ENCODE measurements around the gene CFDP1.
"Not testable (repeated sequence)": the region's sequence is repeated elsewhere in the genome, so short reads cannot be mapped to it uniquely, and the experiment has no call there.

Gene CFDP1

DNA sequence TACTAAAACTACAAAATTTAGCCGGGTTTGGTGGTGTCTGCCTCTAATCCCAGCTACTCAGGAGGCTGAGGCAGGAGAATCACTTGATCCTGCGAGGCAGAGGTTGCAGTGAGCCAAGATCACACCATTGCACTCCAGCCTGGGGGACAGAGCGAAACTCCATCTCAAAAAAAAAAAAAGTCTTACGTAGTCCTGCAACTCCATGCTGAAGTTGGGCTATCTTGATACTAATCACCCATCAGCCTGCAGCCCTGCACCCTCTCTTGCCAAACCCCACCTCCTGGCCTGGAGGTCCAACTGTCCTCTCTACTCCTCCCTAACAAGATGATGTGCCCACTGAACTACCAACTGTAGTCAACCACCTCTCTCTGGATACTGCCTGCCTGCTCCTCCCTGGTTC is 26.4 kb upstream of the CFDP1 start:
- in situ Hi-C loops (cut with HindIII; ENCODE audit: low sequenced_read_pairs): no loop called here

DNA sequence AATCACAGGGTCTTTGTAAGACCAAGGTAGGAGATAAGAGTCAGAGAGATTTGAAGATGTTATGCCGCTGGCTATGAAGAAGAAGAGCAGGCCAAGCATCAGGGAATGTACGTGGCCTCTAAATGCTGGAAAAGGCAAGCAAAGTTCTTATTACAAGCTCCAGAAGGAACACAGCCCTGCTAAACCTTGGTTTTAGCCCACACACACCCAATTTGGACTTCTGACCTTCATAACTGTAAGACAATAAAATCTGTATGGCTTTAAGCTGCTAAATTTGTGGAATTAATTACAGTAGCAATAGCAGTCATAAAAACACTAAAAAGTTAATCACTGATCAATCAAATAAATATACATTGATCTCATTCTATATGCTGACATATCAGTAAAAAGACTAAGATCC is 25.1 kb upstream of the CFDP1 start:
- in situ Hi-C loops (cut with HindIII; ENCODE audit: low sequenced_read_pairs): no loop called here

- in situ Hi-C loops (cut with HindIII; ENCODE audit: low sequenced_read_pairs): no loop called here
Measured at GRCh38 chr16:75458029-75458428, 24.7 kb upstream of the CFDP1 start.

- in situ Hi-C loops (cut with HindIII; ENCODE audit: low sequenced_read_pairs): no loop called here
Measured at GRCh38 chr16:75457485-75458021, 24.2 kb upstream of the CFDP1 start.

DNA sequence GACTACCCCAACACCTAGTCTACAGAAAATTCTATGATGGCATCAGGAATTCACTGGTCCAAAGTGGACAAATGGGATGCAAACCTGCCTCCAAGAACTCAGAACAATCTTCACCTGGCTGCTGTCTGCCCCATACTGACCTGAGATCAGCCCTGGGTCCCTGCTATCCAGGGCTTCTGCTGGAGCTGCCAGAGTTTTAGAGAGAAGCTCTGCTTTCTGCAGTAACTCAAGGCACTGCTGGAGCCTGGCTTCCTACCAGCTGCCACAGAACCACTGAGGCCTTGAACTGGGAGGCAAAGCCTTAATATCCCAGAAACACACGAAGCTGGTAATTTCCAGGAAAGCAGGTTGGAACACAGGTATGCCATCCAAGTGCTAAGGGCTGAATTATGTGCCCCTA is 23.7 kb upstream of the CFDP1 start:
- in situ Hi-C loops (cut with HindIII; ENCODE audit: low sequenced_read_pairs): no loop called here

GRCh38 chr16:75456486-75456885 is 23.2 kb upstream of the CFDP1 start:
- in situ Hi-C loops (cut with HindIII; ENCODE audit: low sequenced_read_pairs): not testable (repeated sequence)

GRCh38 chr16:75455677-75456076 is 22.4 kb upstream of the CFDP1 start:
- in situ Hi-C loops (cut with HindIII; ENCODE audit: low sequenced_read_pairs): no loop called here

- in situ Hi-C loops (cut with HindIII; ENCODE audit: low sequenced_read_pairs): no loop called here
Measured at GRCh38 chr16:75452464-75453190, 19.3 kb upstream of the CFDP1 start.

- in situ Hi-C loops (cut with HindIII; ENCODE audit: low sequenced_read_pairs): no loop called here
Measured at GRCh38 chr16:75446416-75446815, 13.1 kb upstream of the CFDP1 start.

- in situ Hi-C loops (cut with HindIII; ENCODE audit: low sequenced_read_pairs): no loop called here
Measured at GRCh38 chr16:75445298-75445697, 12.0 kb upstream of the CFDP1 start.

- in situ Hi-C loops (cut with HindIII; ENCODE audit: low sequenced_read_pairs): no loop called here
Measured at GRCh38 chr16:75443298-75443697, 10.0 kb upstream of the CFDP1 start.

DNA sequence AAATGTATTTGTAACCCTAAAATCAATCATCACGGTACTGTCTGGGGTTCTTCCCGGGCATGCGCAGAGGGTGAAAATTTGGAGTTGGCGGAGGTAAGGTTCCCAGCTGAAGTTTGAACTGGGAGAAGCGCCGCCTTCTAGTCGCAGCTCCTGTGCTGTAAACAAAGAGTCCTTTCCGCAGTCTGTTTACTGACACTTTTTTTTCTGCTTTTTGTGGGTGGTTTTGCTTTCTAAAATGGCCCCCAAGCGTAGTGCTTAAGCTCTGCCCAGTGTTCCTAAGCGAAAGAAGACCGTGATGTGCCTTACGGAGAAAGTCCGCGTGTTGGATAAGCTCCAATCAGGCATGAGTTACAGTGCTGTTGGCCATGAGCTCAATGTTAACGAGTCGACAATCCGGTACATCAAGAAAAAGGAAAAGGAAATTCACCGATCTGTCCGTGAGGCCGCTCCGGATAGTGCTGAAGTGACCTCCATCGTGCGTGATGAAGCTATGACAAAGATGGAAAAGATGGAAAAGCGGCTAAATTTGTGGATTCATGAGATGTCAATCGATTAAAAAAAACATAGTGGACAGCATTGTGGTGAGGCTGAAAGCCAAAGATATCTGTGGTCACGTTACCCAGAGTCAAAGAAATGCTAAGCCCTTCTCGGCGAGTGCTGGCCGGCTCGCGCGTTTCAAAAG is 570 bp upstream of the CFDP1 start:
- in situ Hi-C loops (cut with HindIII; ENCODE audit: low sequenced_read_pairs): no loop called here

GRCh38 chr16:75429621-75430403 is 3.5 kb downstream of the CFDP1 start:
- in situ Hi-C loops (cut with HindIII; ENCODE audit: low sequenced_read_pairs): no loop called here

DNA sequence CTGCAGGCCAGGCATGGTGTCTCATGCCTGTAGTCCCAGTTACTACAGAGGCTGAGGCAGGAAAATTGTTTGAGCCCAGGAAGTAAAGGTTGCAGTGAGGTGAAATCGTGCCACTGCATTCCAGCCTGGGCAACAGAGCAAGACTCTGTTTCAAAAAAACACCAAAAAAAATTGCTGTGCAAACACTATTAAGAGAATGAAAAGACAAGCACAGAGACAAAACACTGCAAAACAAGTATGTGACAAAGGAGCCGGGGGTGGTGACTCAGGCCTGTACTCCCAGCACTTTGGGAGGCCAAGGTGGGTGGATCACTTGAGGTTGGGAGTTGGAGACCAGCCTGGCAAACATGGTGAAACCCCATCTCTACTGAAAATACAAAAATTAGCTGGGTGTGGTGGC is 6.8 kb downstream of the CFDP1 start:
- in situ Hi-C loops (cut with HindIII; ENCODE audit: low sequenced_read_pairs): not testable (repeated sequence)

- in situ Hi-C loops (cut with HindIII; ENCODE audit: low sequenced_read_pairs): not testable (repeated sequence)
Measured at GRCh38 chr16:75424105-75424762, 9.1 kb downstream of the CFDP1 start.

- in situ Hi-C loops (cut with HindIII; ENCODE audit: low sequenced_read_pairs): no loop called here
Measured at GRCh38 chr16:75423723-75424104, 9.6 kb downstream of the CFDP1 start.

DNA sequence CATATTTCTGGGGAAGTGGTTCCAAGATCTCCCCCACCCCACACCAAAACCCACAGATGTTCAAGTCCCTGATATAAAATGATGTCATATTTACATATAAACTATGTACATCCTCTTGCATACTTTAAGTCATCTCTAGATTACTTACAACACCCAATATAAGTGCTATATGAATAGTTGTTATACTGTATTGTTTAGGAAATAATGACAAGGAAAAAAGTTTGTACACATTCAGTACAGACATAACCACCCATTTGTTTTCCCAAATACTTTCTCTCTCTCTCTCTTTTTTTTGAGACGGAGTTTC is 11.5 kb downstream of the CFDP1 start:
- in situ Hi-C loops (cut with HindIII; ENCODE audit: low sequenced_read_pairs): no loop called here

DNA sequence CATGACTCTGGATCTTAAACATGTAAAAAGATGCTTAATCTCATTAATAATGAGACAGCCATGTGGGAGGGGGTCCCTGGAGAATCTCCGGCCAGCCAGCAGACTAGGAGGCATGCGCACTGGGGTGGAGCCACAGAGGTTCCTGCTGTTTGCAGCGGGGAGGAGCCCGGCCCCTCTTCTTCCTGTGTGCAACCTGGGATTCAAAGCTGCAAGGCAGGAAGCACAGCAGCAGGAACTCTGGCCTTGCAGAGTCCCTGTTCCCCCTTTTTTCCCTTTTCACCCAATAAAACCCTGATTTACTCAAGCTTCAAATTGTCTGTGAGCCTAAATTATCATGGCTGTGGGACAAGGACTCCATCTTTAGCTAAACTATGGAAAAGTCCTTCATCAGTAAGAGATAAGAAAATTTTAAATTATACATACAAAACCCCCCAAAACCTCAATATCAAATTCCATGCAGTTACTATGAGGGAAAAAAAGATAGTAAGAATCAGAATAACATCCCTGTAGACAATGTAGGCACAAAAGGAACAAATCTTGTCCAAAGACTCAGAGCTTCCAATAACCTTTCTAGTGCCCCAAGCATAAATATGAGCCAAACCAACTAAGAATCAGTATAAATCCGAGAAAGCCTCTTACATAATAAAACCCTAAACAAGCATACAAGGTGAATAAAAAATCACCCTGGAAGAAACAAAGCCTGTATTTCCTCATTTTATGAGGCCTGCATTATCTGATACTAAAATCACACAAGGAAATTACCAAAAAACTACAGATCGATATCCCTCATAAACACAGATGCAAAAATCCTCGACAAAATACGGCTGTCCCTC is 12.1 kb downstream of the CFDP1 start:
- in situ Hi-C loops (cut with HindIII; ENCODE audit: low sequenced_read_pairs): no loop called here

DNA sequence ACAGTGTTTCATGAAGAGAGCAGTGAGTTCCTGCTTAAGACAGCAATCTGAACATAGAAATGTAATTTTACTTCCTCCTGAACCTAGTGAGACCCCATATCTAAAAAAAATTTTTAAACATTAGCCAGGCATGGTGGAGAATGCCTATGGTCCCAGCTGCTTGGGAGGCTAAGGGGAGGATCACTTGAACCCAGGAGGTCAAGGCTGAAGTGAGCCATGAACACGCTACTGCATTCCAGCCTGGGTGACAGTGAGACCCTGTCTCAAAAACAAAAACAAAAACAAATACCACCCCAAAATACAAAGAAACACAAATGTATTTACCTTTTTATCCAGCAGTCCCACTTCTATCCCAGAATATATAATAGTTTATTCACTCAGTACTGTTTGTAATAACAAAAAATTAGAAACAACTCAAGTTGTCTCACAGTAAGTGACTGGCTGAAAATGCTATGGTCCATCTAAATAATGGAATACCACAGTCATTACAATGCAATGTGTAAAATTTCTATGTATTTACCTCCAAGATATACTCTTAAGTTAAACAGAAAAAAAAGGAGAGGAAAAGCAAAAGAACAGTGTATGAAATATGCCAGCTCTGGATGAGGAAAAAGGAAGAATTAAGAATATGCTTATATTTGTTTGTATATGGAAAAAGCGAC is 16.3 kb downstream of the CFDP1 start:
- in situ Hi-C loops (cut with HindIII; ENCODE audit: low sequenced_read_pairs): no loop called here

Measured in DLD1 (cell line).